Measurements from ENCODE around the gene STX11. TPM values are rescaled to one million over a fixed set of nuclear protein-coding genes. Genes with fewer than 3 reads are reported as not detected.

The STX11 gene
- total RNA-seq, 1 experiment from 2014 or later, result 1.3 TPM

DNA sequence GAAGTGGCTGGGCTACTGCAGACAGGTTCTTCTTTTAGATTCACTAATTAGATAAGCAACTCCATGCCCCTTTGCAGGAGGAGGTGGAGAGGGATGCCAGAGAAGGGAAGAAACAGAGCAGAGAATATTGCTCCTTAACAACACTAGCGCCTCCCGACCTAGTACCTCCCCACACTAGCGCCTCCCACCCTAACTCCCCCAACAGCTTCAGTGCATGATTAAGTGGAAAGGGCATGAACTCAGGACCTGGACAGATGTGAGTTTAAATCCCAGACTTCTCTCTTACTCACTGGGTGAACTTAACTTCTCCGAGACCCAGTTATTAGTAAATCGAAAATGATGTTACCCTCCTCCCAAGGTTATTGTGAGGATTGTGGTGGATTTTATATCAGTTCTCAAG, 25.7 kb downstream of the STX11 start:
- DNase-seq, result no peak
- H3K4me3 Mint-ChIP-seq (ENCODE audit: unreplicated experiment), result no peak overlapping the region
- Histone ChIP-seq H3K27me3 (replicated peaks; ENCODE audit: control insufficient read depth, insufficient read depth, low read length) (no peaks in the 10 kb centered on the region), H3K4me1 (no peaks in the 10 kb centered on the region), H3K4me3 (ENCODE audit: low read depth, low read length) (no peak overlapping the region), H3K9me3 (no peaks in the 10 kb centered on the region), H3K36me3 (ENCODE audit: control insufficient read depth, insufficient read depth, low read length) (no peaks in the 10 kb centered on the region)
- H3K36me3 Mint-ChIP-seq (ENCODE audit: insufficient read depth, unreplicated experiment), result no peaks in the 10 kb centered on the region
- ChIA-PET CTCF (no interaction called here), POLR2A (no interaction called here)
- no peak overlapping the region for H3K27ac Mint-ChIP-seq (ENCODE audit: unreplicated experiment)
- no peaks in the 10 kb centered on the region for H3K9me3 Mint-ChIP-seq (ENCODE audit: unreplicated experiment)
- BruUV-seq (replicated peaks), result no TSS peak
- no peak for TF ChIP-seq CTCF (IDR thresholded peaks at IDR 0.05; ENCODE audit: insufficient read depth in 1 of 2, low read depth in 1 of 2, low read length in 1 of 2, severe bottlenecking in 1 of 2, unreplicated experiment in 1 of 2)
- H3K4me1 Mint-ChIP-seq (ENCODE audit: low read depth, unreplicated experiment), result no peaks in the 10 kb centered on the region
- intact Hi-C loops (cut with micrococcal nuclease; ENCODE audit: unreplicated experiment), result no loop called here
- H3K27me3 Mint-ChIP-seq (ENCODE audit: insufficient read depth, unreplicated experiment), result no peaks in the 10 kb centered on the region

DNA sequence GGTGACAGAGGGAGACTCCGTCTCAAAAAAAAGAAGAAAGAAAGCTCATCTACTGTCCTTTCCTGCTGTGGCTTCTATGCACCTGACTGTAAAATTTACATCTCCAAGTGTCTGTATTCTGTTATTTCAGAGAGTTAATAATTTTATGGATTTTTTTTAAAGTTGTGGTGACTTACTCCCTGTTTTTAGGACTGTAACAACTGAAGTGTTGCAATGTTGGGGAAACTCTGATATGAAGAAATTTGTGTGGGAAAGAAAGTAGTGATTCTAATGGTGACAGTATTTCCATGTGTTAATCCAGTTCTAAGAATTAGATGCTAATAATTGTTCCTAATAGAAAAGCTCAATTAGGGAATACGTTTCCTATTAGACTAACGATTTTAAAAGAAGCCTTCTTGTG, 27.4 kb downstream of the STX11 start:
- Mint-ChIP-seq H3K9me3 (ENCODE audit: unreplicated experiment) (no peaks in the 10 kb centered on the region), H3K36me3 (ENCODE audit: insufficient read depth, unreplicated experiment) (no peaks in the 10 kb centered on the region), H3K4me3 (ENCODE audit: unreplicated experiment) (no peak overlapping the region), H3K27me3 (ENCODE audit: insufficient read depth, unreplicated experiment) (no peaks in the 10 kb centered on the region), H3K27ac (ENCODE audit: unreplicated experiment) (no peak overlapping the region), H3K4me1 (ENCODE audit: low read depth, unreplicated experiment) (no peaks in the 10 kb centered on the region)
- DNase-seq, result no peak
- no TSS peak for BruUV-seq (replicated peaks)
- Histone ChIP-seq H3K4me1 (no peaks in the 10 kb centered on the region), H3K9me3 (no peaks in the 10 kb centered on the region), H3K36me3 (ENCODE audit: control insufficient read depth, insufficient read depth, low read length) (no peaks in the 10 kb centered on the region), H3K4me3 (ENCODE audit: low read depth, low read length) (no peak overlapping the region), H3K27me3 (replicated peaks; ENCODE audit: control insufficient read depth, insufficient read depth, low read length) (no peaks in the 10 kb centered on the region)
- intact Hi-C loops (cut with micrococcal nuclease; ENCODE audit: unreplicated experiment), result no loop called here
- CTCF ChIA-PET, result no interaction called here
- no peak for TF ChIP-seq CTCF (IDR thresholded peaks at IDR 0.05; ENCODE audit: insufficient read depth in 1 of 2, low read depth in 1 of 2, low read length in 1 of 2, severe bottlenecking in 1 of 2, unreplicated experiment in 1 of 2)
- POLR2A ChIA-PET, result interaction anchor here (0.6 kb wide), 1 partner anchor 48 kb away, joined by 3 read pairs; no protein-coding TSS in a partner anchor

- no peak overlapping the region for H3K4me3 ChIP-seq (ENCODE audit: low read depth, low read length)
- no TSS peak for BruUV-seq (replicated peaks)
- no peaks in the 10 kb centered on the region for H3K4me1 Mint-ChIP-seq (ENCODE audit: low read depth, unreplicated experiment)
- intact Hi-C loops (cut with micrococcal nuclease; ENCODE audit: unreplicated experiment), result no loop called here
- no peaks in the 10 kb centered on the region for H3K27me3 ChIP-seq (replicated peaks; ENCODE audit: control insufficient read depth, insufficient read depth, low read length)
- no peaks in the 10 kb centered on the region for H3K4me1 ChIP-seq
- no peaks in the 10 kb centered on the region for H3K9me3 Mint-ChIP-seq (ENCODE audit: unreplicated experiment)
- no peaks in the 10 kb centered on the region for H3K36me3 Mint-ChIP-seq (ENCODE audit: insufficient read depth, unreplicated experiment)
- no peak overlapping the region for H3K4me3 Mint-ChIP-seq (ENCODE audit: unreplicated experiment)
- no peak for DNase-seq
- H3K36me3 ChIP-seq (ENCODE audit: control insufficient read depth, insufficient read depth, low read length), result no peaks in the 10 kb centered on the region
- ChIA-PET CTCF (no interaction called here), POLR2A (no interaction called here)
- no peaks in the 10 kb centered on the region for H3K9me3 ChIP-seq
- no peak overlapping the region for H3K27ac Mint-ChIP-seq (ENCODE audit: unreplicated experiment)
- H3K27me3 Mint-ChIP-seq (ENCODE audit: insufficient read depth, unreplicated experiment), result no peaks in the 10 kb centered on the region
- TF ChIP-seq CTCF (IDR thresholded peaks at IDR 0.05; ENCODE audit: insufficient read depth in 1 of 2, low read depth in 1 of 2, low read length in 1 of 2, severe bottlenecking in 1 of 2, unreplicated experiment in 1 of 2), result no peak
Observed at GRCh38 chr6:144178323-144178722, 28.0 kb downstream of the STX11 start.

Measured in Caco-2 (cell line).